H1 (cell line): ENCODE measurements around the gene TCERG1. TPM values are rescaled to one million over a fixed set of nuclear protein-coding genes. Genes with fewer than 3 reads are reported as not detected.

Experiments
- CHD7 ChIP-seq: fragments of 300-600 bp; sonication (generic); IDR thresholded peaks from 2 replicates; pipeline ENCODE4 v1.7.1; 2012; ENCODE audit warnings: low read length, moderate library complexity, mild to moderate bottlenecking, inconsistent platforms; ENCODE audit not compliant: insufficient replicate concordance
- JUND ChIP-seq: IDR thresholded peaks from 2 replicates; pipeline ENCODE4 v1.6.1; 2011; ENCODE audit warnings: mild to moderate bottlenecking, improper control_type of control experiment, low read length
- KDM1A ChIP-seq: fragments of 200-600, 300-600 bp; sonication (generic); IDR thresholded peaks from 2 replicates; pipeline ENCODE4 v1.7.1; 2016; ENCODE audit warnings: mild to moderate bottlenecking, low read length, borderline replicate concordance
- PHF8 ChIP-seq: fragments of 200-600 bp; sonication (generic); conservative IDR thresholded peaks from 2 replicates; pipeline ENCODE4 v1.7.1; 2012; ENCODE audit warnings: low read depth, mild to moderate bottlenecking, inconsistent platforms, low read length, moderate library complexity
- SIX5 ChIP-seq: IDR thresholded peaks from 2 replicates; pipeline ENCODE4 v1.6.1; 2011; ENCODE audit warnings: mild to moderate bottlenecking, low read depth, low read length
- SRF ChIP-seq: IDR thresholded peaks from 2 replicates; pipeline ENCODE4 v1.6.1; 2011; ENCODE audit warnings: mild to moderate bottlenecking, low read depth, low read length, moderate library complexity
- TBP ChIP-seq: IDR thresholded peaks from 2 replicates; pipeline ENCODE4 v1.6.1; 2011; ENCODE audit warnings: low read depth, low read length, improper control_type of control experiment
- USF2 ChIP-seq: IDR thresholded peaks from 2 replicates; pipeline ENCODE4 v1.6.1; 2011; ENCODE audit warnings: low read length, improper control_type of control experiment
- YY1 ChIP-seq: IDR thresholded peaks from 2 replicates; pipeline ENCODE4 v1.6.1; 2011; ENCODE audit warnings: low read depth, mild to moderate bottlenecking, low read length
- polyA plus RNA-seq, 7 experiments: library from polyadenylated mRNA; depleted of rRNA in 3 of 7; stranded (reverse) in 5 of 7; unstranded in 2 of 7; fragments of >200 nt in 5 of 7; fragments of 200-250 nt in 2 of 7; gene quantifications; 1 replicate in 5 of 7; 2 replicates in 1 of 7; 4 replicates in 1 of 7; pipeline versions ENCODE4 v1.2.1 to v1.2.3, GENCODE V29; 2011 to 2013; ENCODE audit warnings: missing spikeins in 2 of 7, mixed read lengths in 2 of 7
- total RNA-seq: library from RNA; stranded (reverse); fragmentation: NEBNext Ultra II Directional; extraction: Animal tissue kit (Norgen Biotek cat#: 25700); gene quantifications from 2 replicates; pipeline ENCODE4 v1.2.1, GENCODE V29; 2021

Gene TCERG1
- total and polyA plus RNA-seq, 2 of the 8 experiments (the other 6 are each of a cell fraction or from before 2014, with no cell fraction given), result 105 to 122 TPM

- TF ChIP-seq CHD7, result no peak
- TF ChIP-seq KDM1A, result no peak
- no peak for TF ChIP-seq SIX5
- TF ChIP-seq SRF, result no peak
- no peak for TF ChIP-seq USF2
- no peak for TF ChIP-seq TBP
- TF ChIP-seq YY1, result 0 out of 2 replicates have a peak, but pooled peaks have one; percentile 8
- 0 out of 2 replicates have a peak, but pooled peaks have one; percentile 26 for TF ChIP-seq JUND
- TF ChIP-seq PHF8, result no peak
These were observed 95.1 kb downstream of the TCERG1 start (continued) for GRCh38 chr5:146541958-146542849.
